ENCODE results near the gene RAB11B.
A peak's percentile ranks its signal among the peaks of the same experiment; 100 is the strongest.
"Not testable (repeated sequence)": the region's sequence is repeated elsewhere in the genome, so short reads cannot be mapped to it uniquely, and the experiment has no call there.

RAB11B gene

GRCh38 chr19:8430650-8431049 lies 40.5 kb downstream of the RAB11B start:
- POLR2A ChIA-PET, result interaction anchor here (1.0 kb wide), 1 partner anchor 83 kb away, joined by 3 read pairs; the partner anchor contains the start of gene ZNF414
- CTCF ChIA-PET, result no interaction called here
- no peak for TF ChIP-seq SUZ12 (IDR thresholded peaks at IDR 0.05)
- no peak for DNase-seq (ENCODE audit: extremely low spot score)

- CTCF ChIA-PET, result no interaction called here
- TF ChIP-seq HDGF (IDR thresholded peaks at IDR 0.05; ENCODE audit: borderline replicate concordance) (no peak), L3MBTL2 (conservative IDR thresholded peaks at IDR 0.05) (no peak), ELF4 (IDR thresholded peaks at IDR 0.05) (no peak), TARDBP (IDR thresholded peaks at IDR 0.05) (no peak), FOXK2 (IDR thresholded peaks at IDR 0.05) (no peak), SUZ12 (IDR thresholded peaks at IDR 0.05) (no peak), ARNT (IDR thresholded peaks at IDR 0.05) (no peak), ZNF384 (IDR thresholded peaks at IDR 0.05) (no peak), PKNOX1 (IDR thresholded peaks at IDR 0.05) (no peak)
- POLR2A ChIA-PET, result no interaction called here
- DNase-seq (ENCODE audit: extremely low spot score), result no peak
Measured at GRCh38 chr19:8438236-8438635, 48.1 kb downstream of the RAB11B start.

GRCh38 chr19:8441725-8442544 lies 51.8 kb downstream of the RAB11B start:
- TF ChIP-seq ELF4 (IDR thresholded peaks at IDR 0.05) (no peak), FOXM1 (IDR thresholded peaks at IDR 0.05; ENCODE audit: borderline replicate concordance) (no peak), CTBP1 (IDR thresholded peaks at IDR 0.05; ENCODE audit: borderline replicate concordance) (no peak), FOXK2 (IDR thresholded peaks at IDR 0.05) (no peak), TARDBP (IDR thresholded peaks at IDR 0.05) (no peak), HDGF (IDR thresholded peaks at IDR 0.05; ENCODE audit: borderline replicate concordance) (no peak), BHLHE40 (IDR thresholded peaks at IDR 0.05; ENCODE audit: borderline replicate concordance) (no peak), ARNT (IDR thresholded peaks at IDR 0.05) (no peak), ZNF384 (IDR thresholded peaks at IDR 0.05) (no peak), L3MBTL2 (conservative IDR thresholded peaks at IDR 0.05) (no peak), SP1 (IDR thresholded peaks at IDR 0.05) (no peak), SUZ12 (IDR thresholded peaks at IDR 0.05) (no peak), FOXA1 (IDR thresholded peaks at IDR 0.05) (no peak), PKNOX1 (IDR thresholded peaks at IDR 0.05) (no peak), LEF1 (IDR thresholded peaks at IDR 0.05; ENCODE audit: borderline replicate concordance) (no peak), NFRKB (IDR thresholded peaks at IDR 0.05) (no peak)
- CTCF ChIA-PET, result no interaction called here
- no peak for DNase-seq (ENCODE audit: extremely low spot score)
- POLR2A ChIA-PET, result interaction anchor here (0.7 to 1.4 kb wide), 3 partner anchors 11 to 72 kb away, joined by 3 to 6 read pairs (median 3); partner anchors contain the start of gene ZNF414

GRCh38 chr19:8444140-8444676 lies 54.0 kb downstream of the RAB11B start:
- CTCF ChIA-PET, result interaction anchor here (1.0 kb wide), 1 partner anchor 90 kb away, joined by 3 read pairs; no protein-coding TSS in a partner anchor
- TF ChIP-seq TARDBP (IDR thresholded peaks at IDR 0.05), result 0 out of 2 replicates have a peak, but pooled peaks have one; percentile 25
- POLR2A ChIA-PET, result interaction anchor here (0.8 to 4.3 kb wide), 10 partner anchors 14 to 103 kb away, joined by 3 to 27 read pairs (median 4); partner anchors contain the start of genes MARCHF2 and ZNF414
- not testable (repeated sequence) for DNase-seq (ENCODE audit: extremely low spot score)

GRCh38 chr19:8444677-8445487 lies 54.7 kb downstream of the RAB11B start, which contains the start of gene HNRNPM:
TSS of gene HNRNPM (plus strand) at chr19:8444975. CDS start at chr19:8444999, 24 bp downstream.
- TF ChIP-seq ELF4 (IDR thresholded peaks at IDR 0.05) (no peak), L3MBTL2 (conservative IDR thresholded peaks at IDR 0.05) (peak; percentile 43; the same call in 1 of the 2 replicates), CTBP1 (IDR thresholded peaks at IDR 0.05; ENCODE audit: borderline replicate concordance) (no peak)
- CTCF ChIA-PET, result interaction anchor here (1.0 kb wide), 1 partner anchor 91 kb away, joined by 3 read pairs; no protein-coding TSS in a partner anchor
- peak; percentile 99 for DNase-seq (ENCODE audit: extremely low spot score)
- POLR2A ChIA-PET, result interaction anchor here (0.6 to 4.3 kb wide), 13 partner anchors 9 to 103 kb away, joined by 3 to 27 read pairs (median 3); partner anchors contain the start of genes MARCHF2 and ZNF414

GRCh38 chr19:8445488-8446001 lies 55.4 kb downstream of the RAB11B start:
- CTCF ChIA-PET, result no interaction called here
- POLR2A ChIA-PET, result interaction anchor here (0.6 to 4.3 kb wide), 4 partner anchors 8 to 68 kb away, joined by 3 to 27 read pairs (median 4); partner anchors contain the start of genes MARCHF2 and ZNF414
- peak; percentile 27 for DNase-seq (ENCODE audit: extremely low spot score)
- TF ChIP-seq FOXM1 (IDR thresholded peaks at IDR 0.05; ENCODE audit: borderline replicate concordance) (no peak), HDGF (IDR thresholded peaks at IDR 0.05; ENCODE audit: borderline replicate concordance) (no peak), SUZ12 (IDR thresholded peaks at IDR 0.05) (no peak), TARDBP (IDR thresholded peaks at IDR 0.05) (no peak), ZNF384 (IDR thresholded peaks at IDR 0.05) (no peak), L3MBTL2 (conservative IDR thresholded peaks at IDR 0.05) (no peak), CTBP1 (IDR thresholded peaks at IDR 0.05; ENCODE audit: borderline replicate concordance) (no peak), LEF1 (IDR thresholded peaks at IDR 0.05; ENCODE audit: borderline replicate concordance) (no peak), PKNOX1 (IDR thresholded peaks at IDR 0.05) (no peak), SP1 (IDR thresholded peaks at IDR 0.05) (no peak), ARNT (IDR thresholded peaks at IDR 0.05) (no peak), FOXK2 (IDR thresholded peaks at IDR 0.05) (no peak), NFRKB (IDR thresholded peaks at IDR 0.05) (no peak), BHLHE40 (IDR thresholded peaks at IDR 0.05; ENCODE audit: borderline replicate concordance) (no peak), ELF4 (IDR thresholded peaks at IDR 0.05) (no peak), FOXA1 (IDR thresholded peaks at IDR 0.05) (no peak)
